H1 (cell line): ENCODE results near the gene SLC37A2. TPM values are rescaled to one million over a fixed set of nuclear protein-coding genes. Genes with fewer than 3 reads are reported as not detected.

Source experiments
- CTCF ChIA-PET: fragments of 300-600 bp; sonication (Branson Sonifier 250); formaldehyde crosslinking; loops from one replicate; lab custom pipeline; 2021; ENCODE audit not compliant: partially characterized antibody; lab: Charles Lee
- POLR2A ChIA-PET: fragments of 300-600 bp; sonication (Branson Sonifier 250); formaldehyde crosslinking; loops from one replicate; lab custom pipeline; 2021; ENCODE audit warnings: inconsistent platforms; ENCODE audit not compliant: partially characterized antibody; lab: Charles Lee
- DNase-seq, 2 experiments: peaks; one replicate each; pipeline versions ENCODE4 v3.0.0 to v3.0.0-alpha.2; 2010 to 2022; ENCODE audit warnings: low spot score in 2 of 2, low read depth in 1 of 2, mixed read lengths in 1 of 2
- FAIRE-seq: peaks from 2 replicates; lab custom pipeline; 2011; peaks lifted over from hg19 to GRCh38; lab: Jason Lieb, UNC
- H2AFZ ChIP-seq: 2 replicates; pipeline ENCODE4 v1.8.1; 2012; ENCODE audit warnings: low read length, inconsistent platforms
- H2AK5ac ChIP-seq: 2 replicates; pipeline ENCODE4 v1.6.1; 2013; ENCODE audit warnings: low read depth, low read length
- H2BK120ac ChIP-seq: replicated peaks from 2 replicates; pipeline ENCODE3; 2013; ENCODE audit warnings: low read depth, low read length, inconsistent platforms
- H2BK12ac ChIP-seq: 2 replicates; pipeline ENCODE4 v1.6.1; 2013; ENCODE audit warnings: low read depth, low read length
- H2BK15ac ChIP-seq: 2 replicates; pipeline ENCODE4 v1.6.1; 2013; ENCODE audit warnings: low read length
- H2BK20ac ChIP-seq: 2 replicates; pipeline ENCODE4 v1.6.1; 2013; ENCODE audit warnings: low read length
- H2BK5ac ChIP-seq: 2 replicates; pipeline ENCODE4 v1.6.1; 2013; ENCODE audit warnings: low read depth, low read length
- H3K14ac ChIP-seq: 2 replicates; pipeline ENCODE4 v1.6.1; 2013; ENCODE audit warnings: inconsistent platforms; ENCODE audit not compliant: insufficient read length
- H3K18ac ChIP-seq: 2 replicates; pipeline ENCODE4 v1.6.1; 2013; ENCODE audit warnings: low read length; ENCODE audit errors: extremely low read depth
- H3K23ac ChIP-seq: 2 replicates; pipeline ENCODE4 v1.6.1; 2013; ENCODE audit warnings: inconsistent platforms; ENCODE audit not compliant: insufficient read length
- H3K23me2 ChIP-seq: 2 replicates; pipeline ENCODE4 v1.6.1; 2013; ENCODE audit warnings: low read depth, low read length
- H3K27ac ChIP-seq: 2 replicates; pipeline ENCODE4 v1.6.1; 2011; ENCODE audit warnings: low read depth, low read length, inconsistent platforms
- H3K27me3 ChIP-seq, 4 experiments: replicated peaks in 1 of 4; 1 replicate in 1 of 4; 2 replicates in 3 of 4; pipeline versions ENCODE4 v1.6.1 to v1.8.1; 2011 to 2013; ENCODE audit warnings: low read length in 3 of 4, mild to moderate bottlenecking in 3 of 4, inconsistent platforms in 2 of 4, mixed read lengths in 2 of 4, moderate library complexity in 1 of 4; ENCODE audit not compliant: control insufficient read depth in 3 of 4, insufficient read depth in 3 of 4; ENCODE audit errors: extremely low read depth in 1 of 4
- H3K36me3 ChIP-seq, 4 experiments: 2 replicates each; pipeline versions ENCODE4 v1.6.1 to v1.8.1; 2011 to 2013; ENCODE audit warnings: mild to moderate bottlenecking in 4 of 4, low read length in 3 of 4, moderate library complexity in 2 of 4, control low read depth in 1 of 4, inconsistent platforms in 1 of 4; ENCODE audit not compliant: insufficient read depth in 4 of 4, control insufficient read depth in 2 of 4
- H3K4ac ChIP-seq: replicated peaks from 2 replicates; pipeline ENCODE3; 2013; ENCODE audit warnings: low read length, low read depth, mixed read lengths, inconsistent platforms; ENCODE audit not compliant: insufficient read length
- H3K4me1 ChIP-seq, 4 experiments: replicated peaks in 1 of 4; 1 replicate in 1 of 4; 2 replicates in 3 of 4; pipeline versions ENCODE4 v1.6.1 to v1.8.1; 2011 to 2013; ENCODE audit warnings: low read length in 3 of 4, inconsistent platforms in 2 of 4, mixed read lengths in 1 of 4; ENCODE audit not compliant: insufficient read depth in 4 of 4, control insufficient read depth in 3 of 4
- H3K4me2 ChIP-seq, 2 experiments: 2 replicates each; pipeline versions ENCODE4 v1.6.1 to v1.8.1; 2011 to 2013; ENCODE audit warnings: low read depth in 2 of 2, low read length in 2 of 2, control low read depth in 1 of 2, inconsistent platforms in 1 of 2, mild to moderate bottlenecking in 1 of 2; ENCODE audit not compliant: insufficient read depth in 1 of 2
- H3K4me3 ChIP-seq, 4 experiments: fragments of 200-600, 300-600 bp in 1 of 4; sonication (generic), shearing (Covaris generic), sonication (Bioruptor Twin) in 1 of 4; 2 replicates each; pipeline versions ENCODE4 v1.5.1 to v1.8.1; 2011 to 2016; ENCODE audit warnings: low read length in 4 of 4, low read depth in 3 of 4, control low read depth in 2 of 4, inconsistent platforms in 2 of 4, mild to moderate bottlenecking in 2 of 4, mixed read lengths in 1 of 4, moderate library complexity in 1 of 4; ENCODE audit not compliant: insufficient read depth in 2 of 4; ENCODE audit errors: extremely low read depth in 1 of 4
- H3K56ac ChIP-seq: replicated peaks from 2 replicates; pipeline ENCODE3; 2013; ENCODE audit warnings: low read depth, mild to moderate bottlenecking, mixed read lengths, low read length, inconsistent platforms; ENCODE audit not compliant: insufficient read length
- H3K79me1 ChIP-seq: 2 replicates; pipeline ENCODE4 v1.6.1; 2013; ENCODE audit warnings: low read depth, low read length, control low read depth
- H3K79me2 ChIP-seq, 2 experiments: 2 replicates each; pipeline versions ENCODE4 v1.6.1 to v1.8.1; 2012 to 2013; ENCODE audit warnings: low read length in 2 of 2, mild to moderate bottlenecking in 2 of 2, inconsistent platforms in 1 of 2; ENCODE audit not compliant: insufficient read depth in 2 of 2, control insufficient read depth in 1 of 2
- H3K9ac ChIP-seq, 4 experiments: replicated peaks in 1 of 4; 1 replicate in 1 of 4; 2 replicates in 3 of 4; pipeline versions ENCODE4 v1.6.1 to v1.8.1; 2011 to 2013; ENCODE audit warnings: low read depth in 3 of 4, low read length in 3 of 4, control low read depth in 2 of 4, mild to moderate bottlenecking in 2 of 4, moderate library complexity in 2 of 4, inconsistent platforms in 1 of 4; ENCODE audit errors: extremely low read depth in 1 of 4
- H3K9me3 ChIP-seq, 2 experiments: 2 replicates each; pipeline versions ENCODE4 v1.6.1 to v1.8.1; 2012 to 2013; ENCODE audit warnings: mild to moderate bottlenecking in 2 of 2, moderate library complexity in 2 of 2, control low read depth in 1 of 2, inconsistent platforms in 1 of 2, low read depth in 1 of 2, low read length in 1 of 2, mixed read lengths in 1 of 2; ENCODE audit not compliant: insufficient read depth in 2 of 2
- H4K20me1 ChIP-seq, 2 experiments: replicated peaks in 1 of 2; 2 replicates each; pipeline versions ENCODE3 to v1.8.1; 2011 to 2013; ENCODE audit warnings: inconsistent platforms in 2 of 2, low read length in 2 of 2, mild to moderate bottlenecking in 1 of 2; ENCODE audit not compliant: insufficient read depth in 2 of 2, control insufficient read depth in 1 of 2
- H4K5ac ChIP-seq: 2 replicates; pipeline ENCODE4 v1.6.1; 2013; ENCODE audit warnings: low read length, low read depth, mixed read lengths, inconsistent platforms; ENCODE audit not compliant: insufficient read length
- H4K8ac ChIP-seq: 2 replicates; pipeline ENCODE4 v1.8.0; 2013; ENCODE audit warnings: mild to moderate bottlenecking, moderate library complexity, low read length, inconsistent platforms; ENCODE audit not compliant: insufficient read depth; ENCODE audit errors: extremely low read depth
- H4K91ac ChIP-seq: replicated peaks from 2 replicates; pipeline ENCODE3; 2013; ENCODE audit warnings: low read length, mixed read lengths, inconsistent platforms; ENCODE audit not compliant: insufficient read length
- CEBPB ChIP-seq: IDR thresholded peaks from 2 replicates; pipeline ENCODE4 v1.6.1; 2012; ENCODE audit warnings: low read depth, low read length
- SP1 ChIP-seq: IDR thresholded peaks from 2 replicates; pipeline ENCODE4 v1.6.1; 2011; ENCODE audit warnings: low read depth, low read length
- WGBS, 2 experiments: shearing (Covaris generic) in 1 of 2; methylation state at CpG; one replicate each; pipeline versions ENCODE4 v1.1.6 to v1.1.7; 2013 to 2015; ENCODE audit warnings: low lambda C conversion rate in 2 of 2, mixed read lengths in 2 of 2, inconsistent platforms in 1 of 2, low coverage in 1 of 2, missing lambda C conversion rate in 1 of 2; ENCODE audit not compliant: insufficient replicate concordance in 2 of 2, insufficient coverage in 1 of 2, insufficient read length in 1 of 2; ENCODE audit errors: extremely low coverage in 1 of 2, missing lambda C conversion rate in 1 of 2; 5-methylcytosine and 5-hydroxymethylcytosine counted together
- polyA plus RNA-seq, 7 experiments: library from polyadenylated mRNA; depleted of rRNA in 3 of 7; stranded (reverse) in 5 of 7; unstranded in 2 of 7; fragments of >200 nt in 5 of 7; fragments of 200-250 nt in 2 of 7; gene quantifications; 1 replicate in 5 of 7; 2 replicates in 1 of 7; 4 replicates in 1 of 7; pipeline versions ENCODE4 v1.2.1 to v1.2.3, GENCODE V29; 2011 to 2013; ENCODE audit warnings: missing spikeins in 2 of 7, mixed read lengths in 2 of 7
- total RNA-seq: library from RNA; stranded (reverse); fragmentation: NEBNext Ultra II Directional; extraction: Animal tissue kit (Norgen Biotek cat#: 25700); gene quantifications from 2 replicates; pipeline ENCODE4 v1.2.1, GENCODE V29; 2021

SLC37A2 gene
- total and polyA plus RNA-seq, 2 of the 8 experiments (the other 6 are each of a cell fraction or from before 2014, with no cell fraction given), result 1.3 to 1.9 TPM

GRCh38 chr11:125105926-125106325 lies 42.8 kb downstream of the SLC37A2 start:
- POLR2A ChIA-PET, result interaction anchor here (1.1 kb wide), 1 partner anchor 15 kb away, joined by 3 read pairs; no protein-coding TSS in a partner anchor
- Histone ChIP-seq H2BK15ac (no peak overlapping the region), H3K4me1 (peaks cover 0 to 3% (median 3%) of the 10 kb centered on the region in 4 experiments; a peak in 4 of 7 replicates), H3K4me3 (0 out of 8 replicates have a peak overlapping the region, but pooled peaks of 1 of the 4 experiments have one; percentile 10), H3K4ac (no peak overlapping the region), H2BK5ac (no peak overlapping the region), H3K27me3 (no peaks in the 10 kb centered on the region), H2AFZ (no peak overlapping the region), H3K23me2 (peaks cover 1% of the 10 kb centered on the region; the same call in 1 of the 2 replicates), H3K56ac (no peak overlapping the region), H3K79me2 (peaks cover 0 to 19% of the 10 kb centered on the region in 2 experiments; a peak in 2 of 4 replicates), H4K20me1 (no peaks in the 10 kb centered on the region), H2BK120ac (no peak overlapping the region), H4K91ac (no peak overlapping the region), H3K27ac (no peak overlapping the region), H3K79me1 (no peaks in the 10 kb centered on the region; the same call in 1 of the 2 replicates), H3K9ac (no peak overlapping the region), H3K18ac (no peak overlapping the region), H3K14ac (no peak overlapping the region)
- CTCF ChIA-PET, result interaction anchor here (0.8 to 3.7 kb wide), 13 partner anchors 8 to 319 kb away, joined by 3 to 20 read pairs (median 4); no protein-coding TSS in a partner anchor
- no peak for DNase-seq
- TF ChIP-seq SP1 (no peak), CEBPB (peak; percentile 47; the same call in 1 of the 2 replicates)
- TF ChIP-seq, all 59 proteins: peak for 1
- peaks cover 0 to 11% (median 4%) of the 10 kb centered on the region in 4 experiments; a peak in 3 of 8 replicates for H3K36me3 ChIP-seq
- H2AK5ac ChIP-seq, result no peak overlapping the region
- WGBS, 2 experiments, result 91% methylated on average over 1 of the region's 1 CpG; no CpG with 5 or more reads in 1 of the 2 experiments
- H3K9me3 ChIP-seq, result peaks cover 14 to 19% of the 10 kb centered on the region in 2 experiments
- H4K8ac ChIP-seq, result no peak overlapping the region
- H3K4me2 ChIP-seq, result no peak overlapping the region; a peak in 1 of 4 replicates
- no peak overlapping the region for H3K23ac ChIP-seq
- FAIRE-seq, result no peak
- H2BK20ac ChIP-seq, result no peak overlapping the region
- H4K5ac ChIP-seq, result no peak overlapping the region
- no peak overlapping the region for H2BK12ac ChIP-seq
